Measurements from ENCODE around the gene PDE6D.

The PDE6D gene

DNA sequence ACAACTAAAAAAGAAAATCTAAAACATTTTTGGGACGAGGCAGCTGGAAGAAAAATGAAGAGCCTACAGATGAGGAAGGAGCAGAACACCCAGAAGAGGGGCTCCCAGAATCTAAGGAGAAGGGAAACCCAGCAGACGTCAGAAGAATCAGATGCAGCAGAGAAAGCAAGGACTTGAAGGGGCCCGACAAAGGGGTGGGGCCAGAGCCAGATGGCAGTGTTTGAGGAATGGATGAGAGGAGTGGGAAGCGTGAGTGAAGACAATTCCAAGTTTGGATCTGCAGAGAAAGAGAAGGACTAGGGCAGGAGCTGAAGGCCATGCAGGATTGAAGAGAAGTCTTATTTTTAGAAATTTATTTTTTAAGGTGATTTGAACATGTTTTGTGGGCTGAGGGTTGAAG, 53.5 kb downstream of the PDE6D start:
- no peaks in the 10 kb centered on the region for H3K27me3 ChIP-seq (ENCODE audit: insufficient read depth, low read length, poor library complexity, severe bottlenecking)
- TF ChIP-seq, protein P1, sequence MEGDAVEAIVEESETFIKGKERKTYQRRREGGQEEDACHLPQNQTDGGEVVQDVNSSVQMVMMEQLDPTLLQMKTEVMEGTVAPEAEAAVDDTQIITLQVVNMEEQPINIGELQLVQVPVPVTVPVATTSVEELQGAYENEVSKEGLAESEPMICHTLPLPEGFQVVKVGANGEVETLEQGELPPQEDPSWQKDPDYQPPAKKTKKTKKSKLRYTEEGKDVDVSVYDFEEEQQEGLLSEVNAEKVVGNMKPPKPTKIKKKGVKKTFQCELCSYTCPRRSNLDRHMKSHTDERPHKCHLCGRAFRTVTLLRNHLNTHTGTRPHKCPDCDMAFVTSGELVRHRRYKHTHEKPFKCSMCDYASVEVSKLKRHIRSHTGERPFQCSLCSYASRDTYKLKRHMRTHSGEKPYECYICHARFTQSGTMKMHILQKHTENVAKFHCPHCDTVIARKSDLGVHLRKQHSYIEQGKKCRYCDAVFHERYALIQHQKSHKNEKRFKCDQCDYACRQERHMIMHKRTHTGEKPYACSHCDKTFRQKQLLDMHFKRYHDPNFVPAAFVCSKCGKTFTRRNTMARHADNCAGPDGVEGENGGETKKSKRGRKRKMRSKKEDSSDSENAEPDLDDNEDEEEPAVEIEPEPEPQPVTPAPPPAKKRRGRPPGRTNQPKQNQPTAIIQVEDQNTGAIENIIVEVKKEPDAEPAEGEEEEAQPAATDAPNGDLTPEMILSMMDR (conservative IDR thresholded peaks at IDR 0.05; ENCODE audit: low read length), result no peak
- TF ChIP-seq EZH2phosphoT487 (IDR thresholded peaks at IDR 0.05; ENCODE audit: borderline replicate concordance), result no peak
- no peak overlapping the region for H3K4me3 ChIP-seq (ENCODE audit: low read length, poor library complexity, severe bottlenecking)
- H4K20me1 ChIP-seq (ENCODE audit: insufficient read depth, low read length, poor library complexity, severe bottlenecking), result no peaks in the 10 kb centered on the region
- no peaks in the 10 kb centered on the region for H3F3A ChIP-seq (ENCODE audit: low read depth)
- no peak overlapping the region for H3K4me2 ChIP-seq (ENCODE audit: low read depth, low read length, poor library complexity, severe bottlenecking)
- no peak overlapping the region for H3K9ac ChIP-seq (ENCODE audit: low read depth, low read length, poor library complexity, severe bottlenecking)
- no peak overlapping the region for H2AFZ ChIP-seq (ENCODE audit: low read length)
- no peaks in the 10 kb centered on the region for H3K9me2 ChIP-seq (replicated peaks; ENCODE audit: low read depth, low read length)
- no peaks in the 10 kb centered on the region for H3K79me2 ChIP-seq (ENCODE audit: insufficient read depth, low read length)
- H3K4me1 ChIP-seq (ENCODE audit: insufficient read depth, low read length, poor library complexity, severe bottlenecking), result no peaks in the 10 kb centered on the region
- peaks cover 2% of the 10 kb centered on the region; the same call in 1 of the 2 replicates for H3K36me3 ChIP-seq (ENCODE audit: insufficient read depth, low read length)
- H3K9me3 ChIP-seq (ENCODE audit: insufficient read depth, low read depth, low read length), result no peaks in the 10 kb centered on the region

DNA sequence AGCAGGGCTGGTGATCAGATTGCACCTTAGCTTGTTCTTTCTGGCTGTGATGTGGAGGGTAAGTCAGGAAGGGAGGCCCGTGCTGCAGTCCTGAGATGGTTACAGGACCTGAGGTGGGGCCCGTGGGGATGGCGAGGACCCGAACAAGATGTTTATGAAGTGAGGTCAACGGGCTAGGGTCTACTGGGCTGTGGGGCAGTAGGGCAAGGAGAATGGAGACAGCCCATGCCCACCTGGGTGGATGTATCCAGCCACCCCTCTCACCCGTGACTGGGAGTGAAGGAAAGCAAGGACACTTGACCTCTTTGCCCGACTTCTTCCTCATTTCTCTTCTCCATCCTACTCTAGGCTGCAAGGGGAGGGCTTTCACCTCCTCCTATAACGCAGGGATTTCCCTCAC, 54.8 kb downstream of the PDE6D start:
- TF ChIP-seq EZH2phosphoT487 (IDR thresholded peaks at IDR 0.05; ENCODE audit: borderline replicate concordance), result no peak
- TF ChIP-seq, protein P1 (conservative IDR thresholded peaks at IDR 0.05; ENCODE audit: low read length), result no peak
- H3K27me3 ChIP-seq (ENCODE audit: insufficient read depth, low read length, poor library complexity, severe bottlenecking), result no peaks in the 10 kb centered on the region
- H3F3A ChIP-seq (ENCODE audit: low read depth), result no peaks in the 10 kb centered on the region

DNA sequence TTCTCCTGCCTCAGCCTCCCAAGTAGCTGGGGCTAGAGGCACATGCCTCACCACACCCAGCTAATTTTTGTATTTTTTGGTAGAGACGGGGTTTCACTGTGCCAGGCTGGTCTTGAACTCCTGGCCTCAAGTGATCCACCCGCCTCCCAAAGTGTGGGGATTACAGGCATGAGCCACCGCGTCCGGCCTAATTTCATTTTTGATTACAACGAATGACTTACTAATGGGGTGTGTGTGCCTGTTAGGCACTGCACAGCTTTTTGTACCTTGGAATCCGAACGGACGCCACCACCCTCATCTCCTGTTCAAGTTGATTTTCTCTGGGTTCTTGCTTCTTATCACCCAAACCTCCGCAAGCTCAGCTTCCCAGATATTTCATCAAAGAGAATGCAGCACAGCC, 55.6 kb downstream of the PDE6D start:
- H3F3A ChIP-seq (ENCODE audit: low read depth), result no peaks in the 10 kb centered on the region
- no peaks in the 10 kb centered on the region for H3K9me2 ChIP-seq (replicated peaks; ENCODE audit: low read depth, low read length)
- H3K79me2 ChIP-seq (ENCODE audit: insufficient read depth, low read length), result no peaks in the 10 kb centered on the region
- H3K36me3 ChIP-seq (ENCODE audit: insufficient read depth, low read length), result no peaks in the 10 kb centered on the region
- no peak overlapping the region for H3K4me2 ChIP-seq (ENCODE audit: low read depth, low read length, poor library complexity, severe bottlenecking)
- no peak overlapping the region for H2AFZ ChIP-seq (ENCODE audit: low read length)
- H3K4me3 ChIP-seq (ENCODE audit: low read length, poor library complexity, severe bottlenecking), result no peak overlapping the region
- H3K27me3 ChIP-seq (ENCODE audit: insufficient read depth, low read length, poor library complexity, severe bottlenecking), result no peaks in the 10 kb centered on the region
- H3K9ac ChIP-seq (ENCODE audit: low read depth, low read length, poor library complexity, severe bottlenecking), result no peak overlapping the region
- no peaks in the 10 kb centered on the region for H3K9me3 ChIP-seq (ENCODE audit: insufficient read depth, low read depth, low read length)
- no peak for TF ChIP-seq EZH2phosphoT487 (IDR thresholded peaks at IDR 0.05; ENCODE audit: borderline replicate concordance)
- TF ChIP-seq, protein P1 (conservative IDR thresholded peaks at IDR 0.05; ENCODE audit: low read length), result no peak
- no peaks in the 10 kb centered on the region for H4K20me1 ChIP-seq (ENCODE audit: insufficient read depth, low read length, poor library complexity, severe bottlenecking)
- H3K4me1 ChIP-seq (ENCODE audit: insufficient read depth, low read length, poor library complexity, severe bottlenecking), result no peaks in the 10 kb centered on the region

More for the DNA sequence above, 54.8 kb downstream of the PDE6D start:
- H3K4me2 ChIP-seq (ENCODE audit: low read depth, low read length, poor library complexity, severe bottlenecking), result no peak overlapping the region
- H3K36me3 ChIP-seq (ENCODE audit: insufficient read depth, low read length), result no peaks in the 10 kb centered on the region
- H3K79me2 ChIP-seq (ENCODE audit: insufficient read depth, low read length), result no peaks in the 10 kb centered on the region
- H3K4me1 ChIP-seq (ENCODE audit: insufficient read depth, low read length, poor library complexity, severe bottlenecking), result no peaks in the 10 kb centered on the region
- H3K9me3 ChIP-seq (ENCODE audit: insufficient read depth, low read depth, low read length), result no peaks in the 10 kb centered on the region
- no peaks in the 10 kb centered on the region for H3K9me2 ChIP-seq (replicated peaks; ENCODE audit: low read depth, low read length)
- no peak overlapping the region for H3K4me3 ChIP-seq (ENCODE audit: low read length, poor library complexity, severe bottlenecking)
- no peaks in the 10 kb centered on the region for H4K20me1 ChIP-seq (ENCODE audit: insufficient read depth, low read length, poor library complexity, severe bottlenecking)
- no peak overlapping the region for H2AFZ ChIP-seq (ENCODE audit: low read length)
- no peak overlapping the region for H3K9ac ChIP-seq (ENCODE audit: low read depth, low read length, poor library complexity, severe bottlenecking)

Measured in Loucy (cell line).